H1 (cell line): ENCODE results near the gene STK11. TPM values are rescaled to one million over a fixed set of nuclear protein-coding genes. Genes with fewer than 3 reads are reported as not detected.

Experiments
- CTCF ChIA-PET: fragments of 300-600 bp; sonication (Branson Sonifier 250); formaldehyde crosslinking; loops from one replicate; lab custom pipeline; 2021; ENCODE audit not compliant: partially characterized antibody; lab: Charles Lee
- POLR2A ChIA-PET: fragments of 300-600 bp; sonication (Branson Sonifier 250); formaldehyde crosslinking; loops from one replicate; lab custom pipeline; 2021; ENCODE audit warnings: inconsistent platforms; ENCODE audit not compliant: partially characterized antibody; lab: Charles Lee
- DNase-seq, 2 experiments: peaks; one replicate each; pipeline versions ENCODE4 v3.0.0 to v3.0.0-alpha.2; 2010 to 2022; ENCODE audit warnings: low spot score in 2 of 2, low read depth in 1 of 2, mixed read lengths in 1 of 2
- FAIRE-seq: peaks from 2 replicates; lab custom pipeline; 2011; peaks lifted over from hg19 to GRCh38; lab: Jason Lieb, UNC
- H2AFZ ChIP-seq: 2 replicates; pipeline ENCODE4 v1.8.1; 2012; ENCODE audit warnings: low read length, inconsistent platforms
- H2AK5ac ChIP-seq: 2 replicates; pipeline ENCODE4 v1.6.1; 2013; ENCODE audit warnings: low read depth, low read length
- H2BK120ac ChIP-seq: replicated peaks from 2 replicates; pipeline ENCODE3; 2013; ENCODE audit warnings: low read depth, low read length, inconsistent platforms
- H2BK12ac ChIP-seq: 2 replicates; pipeline ENCODE4 v1.6.1; 2013; ENCODE audit warnings: low read depth, low read length
- H2BK15ac ChIP-seq: 2 replicates; pipeline ENCODE4 v1.6.1; 2013; ENCODE audit warnings: low read length
- H2BK20ac ChIP-seq: 2 replicates; pipeline ENCODE4 v1.6.1; 2013; ENCODE audit warnings: low read length
- H2BK5ac ChIP-seq: 2 replicates; pipeline ENCODE4 v1.6.1; 2013; ENCODE audit warnings: low read depth, low read length
- H3K14ac ChIP-seq: 2 replicates; pipeline ENCODE4 v1.6.1; 2013; ENCODE audit warnings: inconsistent platforms; ENCODE audit not compliant: insufficient read length
- H3K18ac ChIP-seq: 2 replicates; pipeline ENCODE4 v1.6.1; 2013; ENCODE audit warnings: low read length; ENCODE audit errors: extremely low read depth
- H3K23ac ChIP-seq: 2 replicates; pipeline ENCODE4 v1.6.1; 2013; ENCODE audit warnings: inconsistent platforms; ENCODE audit not compliant: insufficient read length
- H3K23me2 ChIP-seq: 2 replicates; pipeline ENCODE4 v1.6.1; 2013; ENCODE audit warnings: low read depth, low read length
- H3K27ac ChIP-seq: 2 replicates; pipeline ENCODE4 v1.6.1; 2011; ENCODE audit warnings: low read depth, low read length, inconsistent platforms
- H3K27me3 ChIP-seq, 4 experiments: replicated peaks in 1 of 4; 1 replicate in 1 of 4; 2 replicates in 3 of 4; pipeline versions ENCODE4 v1.6.1 to v1.8.1; 2011 to 2013; ENCODE audit warnings: low read length in 3 of 4, mild to moderate bottlenecking in 3 of 4, inconsistent platforms in 2 of 4, mixed read lengths in 2 of 4, moderate library complexity in 1 of 4; ENCODE audit not compliant: control insufficient read depth in 3 of 4, insufficient read depth in 3 of 4; ENCODE audit errors: extremely low read depth in 1 of 4
- H3K36me3 ChIP-seq, 4 experiments: 2 replicates each; pipeline versions ENCODE4 v1.6.1 to v1.8.1; 2011 to 2013; ENCODE audit warnings: mild to moderate bottlenecking in 4 of 4, low read length in 3 of 4, moderate library complexity in 2 of 4, control low read depth in 1 of 4, inconsistent platforms in 1 of 4; ENCODE audit not compliant: insufficient read depth in 4 of 4, control insufficient read depth in 2 of 4
- H3K4ac ChIP-seq: replicated peaks from 2 replicates; pipeline ENCODE3; 2013; ENCODE audit warnings: low read length, low read depth, mixed read lengths, inconsistent platforms; ENCODE audit not compliant: insufficient read length
- H3K4me1 ChIP-seq, 4 experiments: replicated peaks in 1 of 4; 1 replicate in 1 of 4; 2 replicates in 3 of 4; pipeline versions ENCODE4 v1.6.1 to v1.8.1; 2011 to 2013; ENCODE audit warnings: low read length in 3 of 4, inconsistent platforms in 2 of 4, mixed read lengths in 1 of 4; ENCODE audit not compliant: insufficient read depth in 4 of 4, control insufficient read depth in 3 of 4
- H3K4me2 ChIP-seq, 2 experiments: 2 replicates each; pipeline versions ENCODE4 v1.6.1 to v1.8.1; 2011 to 2013; ENCODE audit warnings: low read depth in 2 of 2, low read length in 2 of 2, control low read depth in 1 of 2, inconsistent platforms in 1 of 2, mild to moderate bottlenecking in 1 of 2; ENCODE audit not compliant: insufficient read depth in 1 of 2
- H3K4me3 ChIP-seq, 4 experiments: fragments of 200-600, 300-600 bp in 1 of 4; sonication (generic), shearing (Covaris generic), sonication (Bioruptor Twin) in 1 of 4; 2 replicates each; pipeline versions ENCODE4 v1.5.1 to v1.8.1; 2011 to 2016; ENCODE audit warnings: low read length in 4 of 4, low read depth in 3 of 4, control low read depth in 2 of 4, inconsistent platforms in 2 of 4, mild to moderate bottlenecking in 2 of 4, mixed read lengths in 1 of 4, moderate library complexity in 1 of 4; ENCODE audit not compliant: insufficient read depth in 2 of 4; ENCODE audit errors: extremely low read depth in 1 of 4
- H3K56ac ChIP-seq: replicated peaks from 2 replicates; pipeline ENCODE3; 2013; ENCODE audit warnings: low read depth, mild to moderate bottlenecking, mixed read lengths, low read length, inconsistent platforms; ENCODE audit not compliant: insufficient read length
- H3K79me1 ChIP-seq: 2 replicates; pipeline ENCODE4 v1.6.1; 2013; ENCODE audit warnings: low read depth, low read length, control low read depth
- H3K79me2 ChIP-seq, 2 experiments: 2 replicates each; pipeline versions ENCODE4 v1.6.1 to v1.8.1; 2012 to 2013; ENCODE audit warnings: low read length in 2 of 2, mild to moderate bottlenecking in 2 of 2, inconsistent platforms in 1 of 2; ENCODE audit not compliant: insufficient read depth in 2 of 2, control insufficient read depth in 1 of 2
- H3K9ac ChIP-seq, 4 experiments: replicated peaks in 1 of 4; 1 replicate in 1 of 4; 2 replicates in 3 of 4; pipeline versions ENCODE4 v1.6.1 to v1.8.1; 2011 to 2013; ENCODE audit warnings: low read depth in 3 of 4, low read length in 3 of 4, control low read depth in 2 of 4, mild to moderate bottlenecking in 2 of 4, moderate library complexity in 2 of 4, inconsistent platforms in 1 of 4; ENCODE audit errors: extremely low read depth in 1 of 4
- H3K9me3 ChIP-seq, 2 experiments: 2 replicates each; pipeline versions ENCODE4 v1.6.1 to v1.8.1; 2012 to 2013; ENCODE audit warnings: mild to moderate bottlenecking in 2 of 2, moderate library complexity in 2 of 2, control low read depth in 1 of 2, inconsistent platforms in 1 of 2, low read depth in 1 of 2, low read length in 1 of 2, mixed read lengths in 1 of 2; ENCODE audit not compliant: insufficient read depth in 2 of 2
- H4K20me1 ChIP-seq, 2 experiments: replicated peaks in 1 of 2; 2 replicates each; pipeline versions ENCODE3 to v1.8.1; 2011 to 2013; ENCODE audit warnings: inconsistent platforms in 2 of 2, low read length in 2 of 2, mild to moderate bottlenecking in 1 of 2; ENCODE audit not compliant: insufficient read depth in 2 of 2, control insufficient read depth in 1 of 2
- H4K5ac ChIP-seq: 2 replicates; pipeline ENCODE4 v1.6.1; 2013; ENCODE audit warnings: low read length, low read depth, mixed read lengths, inconsistent platforms; ENCODE audit not compliant: insufficient read length
- H4K8ac ChIP-seq: 2 replicates; pipeline ENCODE4 v1.8.0; 2013; ENCODE audit warnings: mild to moderate bottlenecking, moderate library complexity, low read length, inconsistent platforms; ENCODE audit not compliant: insufficient read depth; ENCODE audit errors: extremely low read depth
- H4K91ac ChIP-seq: replicated peaks from 2 replicates; pipeline ENCODE3; 2013; ENCODE audit warnings: low read length, mixed read lengths, inconsistent platforms; ENCODE audit not compliant: insufficient read length
- EGR1 ChIP-seq: IDR thresholded peaks from 2 replicates; pipeline ENCODE4 v1.6.1; 2011; ENCODE audit warnings: low read depth, low read length, borderline replicate concordance
- MAFK ChIP-seq: IDR thresholded peaks from 2 replicates; pipeline ENCODE4 v1.6.1; 2012; ENCODE audit warnings: low read depth, mild to moderate bottlenecking, improper control_type of control experiment, low read length
- POLR2AphosphoS5 ChIP-seq: IDR thresholded peaks from 2 replicates; pipeline ENCODE4 v1.6.1; 2011; ENCODE audit warnings: low read depth, low read length
- SP2 ChIP-seq: IDR thresholded peaks from 2 replicates; pipeline ENCODE4 v1.6.1; 2012; ENCODE audit warnings: mild to moderate bottlenecking, low read length, inconsistent platforms
- WGBS, 2 experiments: shearing (Covaris generic) in 1 of 2; methylation state at CpG; one replicate each; pipeline versions ENCODE4 v1.1.6 to v1.1.7; 2013 to 2015; ENCODE audit warnings: low lambda C conversion rate in 2 of 2, mixed read lengths in 2 of 2, inconsistent platforms in 1 of 2, low coverage in 1 of 2, missing lambda C conversion rate in 1 of 2; ENCODE audit not compliant: insufficient replicate concordance in 2 of 2, insufficient coverage in 1 of 2, insufficient read length in 1 of 2; ENCODE audit errors: extremely low coverage in 1 of 2, missing lambda C conversion rate in 1 of 2; 5-methylcytosine and 5-hydroxymethylcytosine counted together
- polyA plus RNA-seq, 7 experiments: library from polyadenylated mRNA; depleted of rRNA in 3 of 7; stranded (reverse) in 5 of 7; unstranded in 2 of 7; fragments of >200 nt in 5 of 7; fragments of 200-250 nt in 2 of 7; gene quantifications; 1 replicate in 5 of 7; 2 replicates in 1 of 7; 4 replicates in 1 of 7; pipeline versions ENCODE4 v1.2.1 to v1.2.3, GENCODE V29; 2011 to 2013; ENCODE audit warnings: missing spikeins in 2 of 7, mixed read lengths in 2 of 7
- total RNA-seq: library from RNA; stranded (reverse); fragmentation: NEBNext Ultra II Directional; extraction: Animal tissue kit (Norgen Biotek cat#: 25700); gene quantifications from 2 replicates; pipeline ENCODE4 v1.2.1, GENCODE V29; 2021

STK11 gene
- total and polyA plus RNA-seq, 2 of the 8 experiments (the other 6 are each of a cell fraction or from before 2014, with no cell fraction given): 45.3 to 70.7 TPM

DNA sequence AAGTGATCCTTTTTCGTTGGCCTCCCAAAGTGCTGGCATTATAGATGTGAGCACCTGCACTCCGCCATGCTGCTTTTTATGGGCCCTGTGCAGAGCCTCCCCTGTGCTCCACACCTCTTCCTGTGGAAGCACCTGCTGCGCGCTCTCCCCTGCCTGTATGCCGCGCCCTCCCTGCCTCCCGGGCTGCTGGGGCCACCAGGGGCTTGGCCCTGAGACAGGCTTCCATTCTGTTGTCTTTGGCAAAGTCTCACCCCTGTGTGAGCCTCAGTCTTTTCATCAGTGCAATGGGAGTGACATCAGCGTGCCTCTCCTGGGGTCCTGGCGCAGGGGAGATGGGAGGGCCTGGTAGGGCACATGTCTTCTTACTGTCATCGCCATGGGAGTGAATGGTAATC, 71.0 kb downstream of the STK11 start:
- POLR2A ChIA-PET: interaction anchor here (0.6 to 11.4 kb wide), 3 partner anchors 16 to 104 kb away, joined by 3 to 331 read pairs (median 5); partner anchors contain the start of gene CIRBP
- Histone ChIP-seq H3K27me3 (no peaks in the 10 kb centered on the region), H4K20me1 (peaks cover 5 to 20% of the 10 kb centered on the region in 2 experiments), H2BK15ac (no peak overlapping the region), H2BK5ac (0 out of 2 replicates have a peak overlapping the region, but pooled peaks have one; percentile 87), H3K27ac (no peak overlapping the region), H2BK20ac (no peak overlapping the region), H4K91ac (no peak overlapping the region), H3K23ac (no peak overlapping the region), H2AK5ac (peak overlapping the region; percentile 67; the same call in 1 of the 2 replicates), H3K4ac (no peak overlapping the region), H3K4me2 (peak overlapping the region; percentile 80 to 90), H3K4me3 (peak overlapping the region; percentile 77 to 82 (median 78); a peak in 6 of 8 replicates), H3K79me2 (peaks cover 0 to 18% of the 10 kb centered on the region in 2 experiments; a peak in 1 of 4 replicates), H3K4me1 (peaks cover 0 to 18% (median 14%) of the 10 kb centered on the region in 4 experiments; a peak in 5 of 7 replicates), H3K36me3 (peaks cover 21 to 38% (median 31%) of the 10 kb centered on the region in 4 experiments), H2BK12ac (peak overlapping the region; percentile 39; the same call in 1 of the 2 replicates), H3K56ac (no peak overlapping the region), H4K8ac (peak overlapping the region; percentile 70), H2AFZ (no peak overlapping the region), H3K9me3 (no peaks in the 10 kb centered on the region)
- WGBS, 2 experiments: 82% methylated on average over 10 of the region's 10 CpGs; no CpG with 5 or more reads in 1 of the 2 experiments
- CTCF ChIA-PET: interaction anchor here (1.2 kb wide), 2 partner anchors 95 to 106 kb away, joined by 4 read pairs; no protein-coding TSS in a partner anchor
- TF ChIP-seq MAFK (no peak), SP2 (no peak), EGR1 (no peak), POLR2AphosphoS5 (0 out of 2 replicates have a peak, but pooled peaks have one; percentile 20)
- TF ChIP-seq, all 59 proteins: peak for 1
- Histone ChIP-seq H3K18ac (no peak overlapping the region), H3K79me1 (peaks cover 18% of the 10 kb centered on the region), H4K5ac (peak overlapping the region; percentile 12), H3K9ac (no peak overlapping the region; a peak in 1 of 7 replicates), H2BK120ac (no peak overlapping the region), H3K14ac (no peak overlapping the region), H3K23me2 (peaks cover 10% of the 10 kb centered on the region; the same call in 1 of the 2 replicates)
- DNase-seq: no peak
- FAIRE-seq: no peak
